SU-DHL-6 (cell line): ENCODE results near the gene ZFYVE26.

ENCODE experiments used
- H2AFZ ChIP-seq: fragments of 200-600 bp; sonication (generic); 2 replicates; pipeline ENCODE4 v1.6.1; 2014; ENCODE audit warnings: low read depth, mild to moderate bottlenecking, moderate library complexity, mixed read lengths, antibody characterized with exemption, low read length; ENCODE audit not compliant: severe bottlenecking
- H3F3A ChIP-seq: fragments of 200-600 bp; shearing (Covaris generic); 2 replicates; pipeline ENCODE4 v1.6.0; 2016; ENCODE audit warnings: antibody characterized with exemption, mild to moderate bottlenecking; ENCODE audit not compliant: insufficient read depth
- H3K27ac ChIP-seq: fragments of 200-600 bp; sonication (generic); 2 replicates; pipeline ENCODE4 v1.5.1; 2016; ENCODE audit warnings: low read depth, mild to moderate bottlenecking, low read length, moderate library complexity, mixed read lengths
- H3K27me3 ChIP-seq: fragments of 200-600 bp; sonication (generic), shearing (Covaris generic); 2 replicates; pipeline ENCODE4 v1.6.0; 2014; ENCODE audit warnings: mild to moderate bottlenecking, low read length
- H3K36me3 ChIP-seq: fragments of 200-600 bp; sonication (generic); 2 replicates; pipeline ENCODE4 v1.6.1; 2014; ENCODE audit warnings: mild to moderate bottlenecking, low read length, mixed read lengths
- H3K4me2 ChIP-seq: fragments of 300-600, 200-600 bp; shearing (Covaris generic), sonication (generic); 2 replicates; pipeline ENCODE4 v1.6.0; 2014; ENCODE audit warnings: low read length, low read depth, mild to moderate bottlenecking; ENCODE audit not compliant: poor library complexity, severe bottlenecking
- H3K4me3 ChIP-seq: fragments of 200-600 bp; sonication (generic); 2 replicates; pipeline ENCODE4 v1.5.1; 2014; ENCODE audit warnings: antibody characterized with exemption, low read length, mild to moderate bottlenecking, mixed read lengths; ENCODE audit not compliant: insufficient read depth, poor library complexity, severe bottlenecking
- H3K79me2 ChIP-seq: fragments of 200-600 bp; sonication (generic); 2 replicates; pipeline ENCODE4 v1.6.1; 2014; ENCODE audit warnings: mild to moderate bottlenecking, low read length, moderate library complexity; ENCODE audit not compliant: insufficient read depth
- H3K9ac ChIP-seq: fragments of 200-600 bp; sonication (generic); 2 replicates; pipeline ENCODE4 v1.7.0; 2014; ENCODE audit warnings: mild to moderate bottlenecking, low read length
- H3K9me2 ChIP-seq: fragments of 200-600 bp; sonication (generic); replicated peaks from 2 replicates; pipeline ENCODE4 v1.6.1; 2014; ENCODE audit warnings: low read length; ENCODE audit not compliant: insufficient read depth
- H3K9me3 ChIP-seq: fragments of 200-600 bp; sonication (generic); 2 replicates; pipeline ENCODE4 v1.6.1; 2014; ENCODE audit warnings: low read length, mixed read lengths; ENCODE audit not compliant: insufficient read depth
- H4K20me1 ChIP-seq: fragments of 200-600 bp; sonication (generic); 2 replicates; pipeline ENCODE4 v1.6.1; 2014; ENCODE audit warnings: low read depth, mild to moderate bottlenecking, antibody characterized with exemption, low read length, moderate library complexity, mixed read lengths
- EZH2phosphoT487 ChIP-seq: fragments of 200-600 bp; sonication (generic), shearing (Covaris generic); conservative IDR thresholded peaks from 2 replicates; pipeline ENCODE4 v1.6.1; 2018; ENCODE audit warnings: mild to moderate bottlenecking, antibody characterized with exemption, low read length, moderate library complexity, mixed read lengths
- TF ChIP-seq, protein P1 (sequence below): fragments of 200-600 bp; sonication (generic); IDR thresholded peaks from one replicate; pipeline ENCODE4 v1.5.1; 2017; ENCODE audit warnings: antibody characterized with exemption, mild to moderate bottlenecking, low read length, moderate library complexity; ENCODE audit not compliant: insufficient read depth, poor library complexity, severe bottlenecking

ZFYVE26 gene

GRCh38 chr14:67744046-67744445, 72.3 kb downstream of the ZFYVE26 start:
- Histone ChIP-seq H3K4me2 (no peak overlapping the region), H3K4me3 (no peak overlapping the region), H3K9me3 (no peaks in the 10 kb centered on the region), H3K27me3 (no peaks in the 10 kb centered on the region), H3K9ac (no peak overlapping the region), H3F3A (no peaks in the 10 kb centered on the region), H3K9me2 (no peaks in the 10 kb centered on the region), H3K27ac (no peak overlapping the region), H2AFZ (no peak overlapping the region), H4K20me1 (no peaks in the 10 kb centered on the region), H3K79me2 (no peaks in the 10 kb centered on the region), H3K36me3 (no peaks in the 10 kb centered on the region)
- TF ChIP-seq, protein P1, sequence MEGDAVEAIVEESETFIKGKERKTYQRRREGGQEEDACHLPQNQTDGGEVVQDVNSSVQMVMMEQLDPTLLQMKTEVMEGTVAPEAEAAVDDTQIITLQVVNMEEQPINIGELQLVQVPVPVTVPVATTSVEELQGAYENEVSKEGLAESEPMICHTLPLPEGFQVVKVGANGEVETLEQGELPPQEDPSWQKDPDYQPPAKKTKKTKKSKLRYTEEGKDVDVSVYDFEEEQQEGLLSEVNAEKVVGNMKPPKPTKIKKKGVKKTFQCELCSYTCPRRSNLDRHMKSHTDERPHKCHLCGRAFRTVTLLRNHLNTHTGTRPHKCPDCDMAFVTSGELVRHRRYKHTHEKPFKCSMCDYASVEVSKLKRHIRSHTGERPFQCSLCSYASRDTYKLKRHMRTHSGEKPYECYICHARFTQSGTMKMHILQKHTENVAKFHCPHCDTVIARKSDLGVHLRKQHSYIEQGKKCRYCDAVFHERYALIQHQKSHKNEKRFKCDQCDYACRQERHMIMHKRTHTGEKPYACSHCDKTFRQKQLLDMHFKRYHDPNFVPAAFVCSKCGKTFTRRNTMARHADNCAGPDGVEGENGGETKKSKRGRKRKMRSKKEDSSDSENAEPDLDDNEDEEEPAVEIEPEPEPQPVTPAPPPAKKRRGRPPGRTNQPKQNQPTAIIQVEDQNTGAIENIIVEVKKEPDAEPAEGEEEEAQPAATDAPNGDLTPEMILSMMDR, result no peak
- no peak for TF ChIP-seq EZH2phosphoT487

DNA sequence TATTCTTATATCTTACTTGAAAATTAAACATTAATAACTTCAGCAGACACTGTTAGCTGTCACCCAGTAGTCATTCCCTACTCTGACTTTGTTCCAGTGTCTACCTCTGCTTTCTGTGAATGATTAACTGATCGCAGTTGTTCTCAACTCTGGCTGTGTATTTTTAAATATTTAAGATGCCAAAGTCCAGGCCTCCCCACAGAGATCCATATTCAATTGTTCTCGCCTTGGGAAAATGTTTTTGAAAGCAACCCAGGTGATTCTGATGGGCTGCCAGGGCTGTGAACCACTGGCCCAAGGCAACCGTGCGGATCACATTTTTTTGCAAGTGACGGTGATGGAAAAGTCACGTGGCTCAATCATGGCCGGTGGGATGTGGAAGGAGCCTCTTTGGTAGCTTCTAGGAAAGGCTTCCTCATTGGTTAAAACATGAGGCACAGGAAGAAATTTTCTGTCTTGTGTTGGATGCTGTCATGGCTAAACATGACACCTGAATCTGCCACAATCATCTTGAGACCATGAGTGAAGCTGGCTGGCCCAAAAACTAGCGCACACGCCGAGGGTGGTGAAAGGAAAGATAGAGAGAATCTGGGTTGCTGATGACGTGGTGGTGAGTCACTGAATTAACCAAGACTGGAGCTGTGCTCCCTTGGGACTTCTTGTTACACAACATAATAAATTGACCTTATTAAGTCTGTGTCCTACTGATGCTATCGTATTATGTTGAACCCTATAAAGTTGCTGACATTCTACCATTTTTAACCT, 77.5 kb downstream of the ZFYVE26 start:
- Histone ChIP-seq H4K20me1 (no peaks in the 10 kb centered on the region), H2AFZ (no peak overlapping the region), H3K9me2 (no peaks in the 10 kb centered on the region), H3K27me3 (no peaks in the 10 kb centered on the region), H3F3A (no peaks in the 10 kb centered on the region), H3K27ac (no peak overlapping the region), H3K4me3 (no peak overlapping the region), H3K36me3 (no peaks in the 10 kb centered on the region), H3K79me2 (no peaks in the 10 kb centered on the region), H3K9me3 (no peaks in the 10 kb centered on the region), H3K4me2 (no peak overlapping the region), H3K9ac (no peak overlapping the region)
- no peak for TF ChIP-seq EZH2phosphoT487
- TF ChIP-seq, protein P1, result no peak

GRCh38 chr14:67736771-67737170, 79.6 kb downstream of the ZFYVE26 start:
- Histone ChIP-seq H3K27ac (no peak overlapping the region), H3K36me3 (no peaks in the 10 kb centered on the region), H3K9me3 (no peaks in the 10 kb centered on the region), H4K20me1 (no peaks in the 10 kb centered on the region), H3F3A (no peaks in the 10 kb centered on the region), H3K4me3 (no peak overlapping the region), H3K27me3 (no peaks in the 10 kb centered on the region), H3K79me2 (no peaks in the 10 kb centered on the region), H3K9me2 (no peaks in the 10 kb centered on the region), H3K4me2 (no peak overlapping the region), H3K9ac (no peak overlapping the region), H2AFZ (no peak overlapping the region)
- no peak for TF ChIP-seq EZH2phosphoT487
- TF ChIP-seq, protein P1, result no peak
